ENCODE data around the gene PFDN6.

- TF ChIP-seq EZH2phosphoT487 (IDR thresholded peaks at IDR 0.05; ENCODE audit: low read length) (no peak), CTCF (IDR thresholded peaks at IDR 0.05; ENCODE audit: low read length) (no peak; the same call in 1 of the 2 replicates)
Measured at GRCh38 chr6:33251395-33252012, 37.9 kb upstream of the PFDN6 start.

All from MM.1S (cell line).